Keratinocyte (primary cell): ENCODE measurements around the gene CENPS. TPM values are rescaled to one million over a fixed set of nuclear protein-coding genes. Genes with fewer than 3 reads are reported as not detected.

Experiments used
- DNase-seq: peaks from one replicate; pipeline ENCODE4 v3.0.0-alpha.2; 2011; ENCODE audit warnings: low read depth, missing footprints, low spot score
- FAIRE-seq: peaks from 2 replicates; lab custom pipeline; 2011; peaks lifted over from hg19 to GRCh38; lab: Jason Lieb, UNC
- H2AFZ ChIP-seq: 2 replicates; pipeline ENCODE4 v1.6.0; 2012; ENCODE audit warnings: low read length, control low read depth, inconsistent platforms; ENCODE audit not compliant: control insufficient read depth
- H3K27ac ChIP-seq: 2 replicates; pipeline ENCODE4 v1.5.1; 2011; ENCODE audit warnings: low read length; ENCODE audit not compliant: control insufficient read depth, insufficient read depth
- H3K27me3 ChIP-seq: 3 replicates; pipeline ENCODE4 v1.6.0; 2011; ENCODE audit warnings: low read length; ENCODE audit not compliant: control insufficient read depth, insufficient read depth; ENCODE audit errors: extremely low read depth
- H3K36me3 ChIP-seq, 2 experiments: 2 replicates in 1 of 2; 3 replicates in 1 of 2; pipeline ENCODE4 v1.5.1; 2011; ENCODE audit warnings: low read length in 2 of 2, mild to moderate bottlenecking in 1 of 2; ENCODE audit not compliant: control insufficient read depth in 2 of 2, insufficient read depth in 2 of 2; ENCODE audit errors: extremely low read depth in 1 of 2
- H3K4me1 ChIP-seq: 3 replicates; pipeline ENCODE4 v1.5.1; 2011; ENCODE audit warnings: low read length; ENCODE audit not compliant: control insufficient read depth, insufficient read depth; ENCODE audit errors: extremely low read depth
- H3K4me2 ChIP-seq: 3 replicates; pipeline ENCODE4 v1.6.0; 2011; ENCODE audit warnings: low read depth, low read length; ENCODE audit not compliant: control insufficient read depth, insufficient read depth; ENCODE audit errors: extremely low read depth
- H3K4me3 ChIP-seq, 3 experiments: fragments of 200-600 bp in 1 of 3; sonication (generic) in 1 of 3; 2 replicates in 2 of 3; 3 replicates in 1 of 3; pipeline ENCODE4 v1.5.1; 2011 to 2016; ENCODE audit warnings: low read length in 3 of 3, mild to moderate bottlenecking in 3 of 3, control low read depth in 2 of 3, inconsistent platforms in 1 of 3, low read depth in 1 of 3, mixed read lengths in 1 of 3, mixed run types in 1 of 3, moderate library complexity in 1 of 3; ENCODE audit not compliant: control insufficient read depth in 2 of 3, insufficient read depth in 2 of 3; ENCODE audit errors: extremely low read depth in 1 of 3
- H3K79me2 ChIP-seq: 2 replicates; pipeline ENCODE4 v1.6.0; 2012; ENCODE audit warnings: low read length; ENCODE audit not compliant: control insufficient read depth, insufficient read depth
- H3K9ac ChIP-seq: 3 replicates; pipeline ENCODE4 v1.6.0; 2011; ENCODE audit warnings: low read length; ENCODE audit not compliant: control insufficient read depth, insufficient read depth; ENCODE audit errors: extremely low read depth
- H3K9me1 ChIP-seq: 3 replicates; pipeline ENCODE4 v1.6.0; 2011; ENCODE audit warnings: low read length; ENCODE audit not compliant: control insufficient read depth, insufficient read depth; ENCODE audit errors: extremely low read depth
- H3K9me3 ChIP-seq: 2 replicates; pipeline ENCODE4 v1.5.1; 2012; ENCODE audit warnings: low read depth, low read length; ENCODE audit not compliant: control insufficient read depth
- H4K20me1 ChIP-seq: 3 replicates; pipeline ENCODE4 v1.6.0; 2011; ENCODE audit warnings: low read length; ENCODE audit not compliant: control insufficient read depth, insufficient read depth; ENCODE audit errors: extremely low read depth
- EZH2 ChIP-seq: IDR thresholded peaks from one replicate; pipeline ENCODE4 v1.6.1; 2012; ENCODE audit warnings: inconsistent platforms, mild to moderate bottlenecking, low read length, moderate library complexity
- dilution Hi-C: fragments of 300-500 bp; cut with MboI; formaldehyde crosslinking; loops from one replicate; pipeline ENCODE4 v1.7.0; 2020; ENCODE audit warnings: low sequenced_read_pairs; ENCODE audit not compliant: extremely low pct_ligation_motif_present
- polyA plus RNA-seq, 5 experiments: library from polyadenylated mRNA; depleted of rRNA in 3 of 5; stranded (reverse) in 3 of 5; stranded (forward) in 1 of 5; unstranded in 1 of 5; fragments of >200 nt; gene quantifications; 1 replicate in 1 of 5; 2 replicates in 3 of 5; 3 replicates in 1 of 5; pipeline versions ENCODE4 v1.2.1 to v1.2.3, GENCODE V29; 2011 to 2012; ENCODE audit warnings: missing spikeins in 2 of 5, low read depth in 1 of 5, low replicate concordance in 1 of 5
- TF ChIP-seq, protein P1 (sequence below), 3 experiments: IDR thresholded peaks in 1 of 3; conservative IDR thresholded peaks in 1 of 3; optimal IDR thresholded peaks in 1 of 3; 2 replicates in 2 of 3; 3 replicates in 1 of 3; pipeline versions ENCODE3 to v1.5.1; 2011; ENCODE audit warnings: low read length in 3 of 3, mild to moderate bottlenecking in 3 of 3, moderate library complexity in 2 of 3, control low read depth in 1 of 3, inconsistent platforms in 1 of 3; ENCODE audit not compliant: insufficient read depth in 2 of 3; ENCODE audit errors: extremely low read depth in 1 of 3

CENPS gene
- polyA plus RNA-seq, 1 donor (not counting 4 experiments of a cell fraction or from before 2014, with no cell fraction given), result 10.3 TPM

DNA sequence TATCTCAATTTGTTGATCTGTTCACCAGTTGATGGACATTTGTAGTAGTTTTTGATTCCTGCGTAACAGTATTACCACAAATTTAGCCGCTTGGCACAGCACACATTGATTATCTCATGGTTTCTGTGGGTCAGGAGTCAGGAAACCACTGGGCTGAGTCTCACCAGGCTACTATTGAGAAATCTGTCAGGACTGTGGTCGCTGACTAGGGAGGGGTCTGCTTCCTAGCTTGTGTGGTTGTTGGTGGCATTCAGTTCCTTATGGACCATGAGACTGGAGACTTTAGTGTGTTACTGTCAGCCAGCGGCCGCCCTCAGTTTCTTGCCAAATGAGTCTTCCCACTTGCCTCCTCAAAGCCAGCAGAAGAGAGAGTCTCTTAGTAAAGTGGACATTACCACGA lies 54.3 kb downstream of the CENPS start:
- FAIRE-seq, result no peak
- Histone ChIP-seq H3K4me1 (peaks cover 2% of the 10 kb centered on the region), H4K20me1 (no peaks in the 10 kb centered on the region), H3K79me2 (peaks cover 88% of the 10 kb centered on the region), H3K27ac (no peak overlapping the region), H2AFZ (no peak overlapping the region), H3K27me3 (no peaks in the 10 kb centered on the region), H3K4me2 (no peak overlapping the region), H3K9ac (no peak overlapping the region), H3K9me1 (no peaks in the 10 kb centered on the region), H3K9me3 (no peaks in the 10 kb centered on the region), H3K4me3 (no peak overlapping the region), H3K36me3 (no peaks in the 10 kb centered on the region)
- dilution Hi-C loops, result no loop called here
- no peak for TF ChIP-seq EZH2
- TF ChIP-seq, protein P1, sequence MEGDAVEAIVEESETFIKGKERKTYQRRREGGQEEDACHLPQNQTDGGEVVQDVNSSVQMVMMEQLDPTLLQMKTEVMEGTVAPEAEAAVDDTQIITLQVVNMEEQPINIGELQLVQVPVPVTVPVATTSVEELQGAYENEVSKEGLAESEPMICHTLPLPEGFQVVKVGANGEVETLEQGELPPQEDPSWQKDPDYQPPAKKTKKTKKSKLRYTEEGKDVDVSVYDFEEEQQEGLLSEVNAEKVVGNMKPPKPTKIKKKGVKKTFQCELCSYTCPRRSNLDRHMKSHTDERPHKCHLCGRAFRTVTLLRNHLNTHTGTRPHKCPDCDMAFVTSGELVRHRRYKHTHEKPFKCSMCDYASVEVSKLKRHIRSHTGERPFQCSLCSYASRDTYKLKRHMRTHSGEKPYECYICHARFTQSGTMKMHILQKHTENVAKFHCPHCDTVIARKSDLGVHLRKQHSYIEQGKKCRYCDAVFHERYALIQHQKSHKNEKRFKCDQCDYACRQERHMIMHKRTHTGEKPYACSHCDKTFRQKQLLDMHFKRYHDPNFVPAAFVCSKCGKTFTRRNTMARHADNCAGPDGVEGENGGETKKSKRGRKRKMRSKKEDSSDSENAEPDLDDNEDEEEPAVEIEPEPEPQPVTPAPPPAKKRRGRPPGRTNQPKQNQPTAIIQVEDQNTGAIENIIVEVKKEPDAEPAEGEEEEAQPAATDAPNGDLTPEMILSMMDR (optimal IDR thresholded peaks at IDR 0.05 in 1 of 3, IDR thresholded peaks at IDR 0.05 in 1 of 3, conservative IDR thresholded peaks at IDR 0.05 in 1 of 3; ENCODE audit: extremely low read depth in 1 of 3, insufficient read depth in 2 of 3, low read length in 3 of 3), result no peak
- no peak for DNase-seq

DNA sequence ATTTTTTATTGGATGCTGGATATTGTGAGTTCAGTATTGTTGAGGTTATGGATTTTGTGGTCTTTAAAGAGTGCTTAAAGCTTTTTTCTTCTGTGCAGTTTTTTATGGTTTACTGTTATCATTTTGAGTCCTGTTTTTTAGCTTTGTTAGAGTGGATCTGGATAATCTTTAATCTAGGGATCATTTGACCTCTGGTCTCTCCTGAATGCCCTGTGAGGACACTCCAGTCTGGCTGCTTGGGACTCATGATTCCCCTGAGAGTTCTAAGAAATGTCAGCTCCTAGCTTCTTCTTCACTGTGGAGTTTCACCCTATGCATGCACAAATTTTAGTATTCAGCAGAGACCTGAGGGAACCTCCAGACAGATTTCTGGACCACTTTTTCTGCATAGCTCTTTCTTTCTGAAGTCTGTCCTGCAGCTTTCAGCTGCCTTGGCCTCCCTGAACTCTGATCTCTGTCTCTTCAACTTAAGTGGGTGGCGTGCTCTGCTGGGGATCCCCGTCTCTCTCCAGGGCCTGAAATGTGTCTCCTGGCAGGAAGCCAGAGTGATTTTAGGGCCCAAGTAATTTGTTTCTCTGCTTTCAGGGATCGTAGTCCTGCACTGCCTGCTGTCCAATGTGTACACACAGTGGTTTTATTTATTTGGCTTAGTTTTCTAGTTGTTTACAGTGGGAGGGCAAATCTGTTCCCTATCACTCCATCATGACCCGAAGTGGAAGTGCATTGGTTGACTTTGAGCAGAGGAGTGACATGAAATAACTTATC lies 59.2 kb downstream of the CENPS start:
- no peak overlapping the region for H3K9ac ChIP-seq
- TF ChIP-seq, protein P1 (optimal IDR thresholded peaks at IDR 0.05 in 1 of 3, IDR thresholded peaks at IDR 0.05 in 1 of 3, conservative IDR thresholded peaks at IDR 0.05 in 1 of 3; ENCODE audit: extremely low read depth in 1 of 3, insufficient read depth in 2 of 3, low read length in 3 of 3), result no peak
- TF ChIP-seq EZH2, result no peak
- dilution Hi-C loops, result no loop called here
- H4K20me1 ChIP-seq, result no peaks in the 10 kb centered on the region
- no peaks in the 10 kb centered on the region for H3K9me1 ChIP-seq
- no peak overlapping the region for H3K4me2 ChIP-seq
- H2AFZ ChIP-seq, result no peak overlapping the region
- FAIRE-seq (no peak), DNase-seq (no peak)
- no peaks in the 10 kb centered on the region for H3K9me3 ChIP-seq
- peaks cover 90% of the 10 kb centered on the region for H3K79me2 ChIP-seq
- H3K4me3 ChIP-seq, result no peak overlapping the region
- H3K36me3 ChIP-seq, result peaks cover 0 to 4% of the 10 kb centered on the region in 2 experiments
- no peaks in the 10 kb centered on the region for H3K27me3 ChIP-seq
- peaks cover 2% of the 10 kb centered on the region for H3K4me1 ChIP-seq
- H3K27ac ChIP-seq, result no peak overlapping the region
